RKO (cell line): ENCODE measurements around the gene RABGAP1L.

Experiments
- DNase-seq: peaks from one replicate; pipeline ENCODE4 v3.0.0-alpha.2; 2016; ENCODE audit warnings: low spot score

RABGAP1L gene

GRCh38 chr1:174712541-174712940, 553.2 kb downstream of the RABGAP1L start:
- DNase-seq, result no peak

DNA sequence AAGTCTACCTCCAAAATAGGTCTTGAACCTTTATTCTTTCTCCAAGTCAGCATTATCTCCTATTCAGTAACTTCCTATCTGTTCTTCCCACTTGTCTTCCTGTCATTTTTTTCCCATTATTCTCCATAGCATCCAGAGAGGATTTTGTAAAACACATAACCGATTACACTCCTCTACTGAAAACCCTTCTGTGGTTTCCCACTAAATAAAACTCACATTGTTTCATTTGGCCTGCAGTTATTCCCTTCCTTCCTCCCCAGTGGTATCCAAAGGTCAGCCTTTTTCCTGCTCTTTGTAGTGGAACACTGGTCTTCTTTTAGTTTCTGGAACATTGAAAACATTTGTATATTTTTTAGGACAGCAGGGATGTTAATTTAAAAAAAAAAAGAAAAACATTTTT, 554.5 kb downstream of the RABGAP1L start:
- no peak for DNase-seq

DNA sequence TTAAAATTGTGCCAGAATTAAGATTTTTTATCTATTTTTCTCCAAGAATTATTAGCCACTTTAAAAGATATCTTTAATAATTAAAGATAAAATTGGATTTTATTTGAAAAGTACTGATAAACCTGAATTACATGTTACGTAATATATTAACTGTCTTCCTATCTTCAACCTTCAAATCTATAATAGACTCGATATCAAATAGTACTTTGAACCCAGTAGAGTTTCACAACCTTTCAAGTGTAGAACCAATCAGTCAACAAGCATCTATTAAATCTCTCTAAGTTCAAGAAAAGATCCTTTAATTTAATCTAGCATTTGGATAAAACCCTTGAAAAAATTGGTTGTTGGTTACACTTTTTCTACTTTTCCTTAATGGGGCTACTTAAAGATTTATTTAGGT, 559.9 kb downstream of the RABGAP1L start:
- no peak for DNase-seq

GRCh38 chr1:174720618-174721017, 561.3 kb downstream of the RABGAP1L start:
- no peak for DNase-seq

DNA sequence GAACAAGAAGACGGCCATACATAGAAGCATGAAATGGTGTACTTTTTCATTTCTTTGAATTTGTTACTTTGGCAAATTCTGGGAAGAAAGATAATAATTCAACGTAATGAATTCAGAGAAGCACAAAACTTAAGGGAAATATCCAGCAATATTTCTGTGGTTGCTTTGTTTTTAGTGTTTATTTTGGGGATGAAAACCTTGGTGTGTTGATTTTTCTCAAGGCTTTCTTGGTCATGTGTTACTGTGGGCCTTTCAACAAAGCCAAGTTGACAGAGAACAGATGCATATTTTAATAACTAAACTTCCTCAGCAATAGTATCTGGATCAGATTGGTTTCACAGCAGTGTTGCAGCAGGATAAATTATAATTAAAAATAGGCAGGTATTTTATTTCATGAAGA, 561.9 kb downstream of the RABGAP1L start:
- DNase-seq, result no peak

GRCh38 chr1:174723816-174724215, 564.5 kb downstream of the RABGAP1L start:
- no peak for DNase-seq

- no peak for DNase-seq
These were observed 564.9 kb downstream of the RABGAP1L start for GRCh38 chr1:174724219-174724618.

DNA sequence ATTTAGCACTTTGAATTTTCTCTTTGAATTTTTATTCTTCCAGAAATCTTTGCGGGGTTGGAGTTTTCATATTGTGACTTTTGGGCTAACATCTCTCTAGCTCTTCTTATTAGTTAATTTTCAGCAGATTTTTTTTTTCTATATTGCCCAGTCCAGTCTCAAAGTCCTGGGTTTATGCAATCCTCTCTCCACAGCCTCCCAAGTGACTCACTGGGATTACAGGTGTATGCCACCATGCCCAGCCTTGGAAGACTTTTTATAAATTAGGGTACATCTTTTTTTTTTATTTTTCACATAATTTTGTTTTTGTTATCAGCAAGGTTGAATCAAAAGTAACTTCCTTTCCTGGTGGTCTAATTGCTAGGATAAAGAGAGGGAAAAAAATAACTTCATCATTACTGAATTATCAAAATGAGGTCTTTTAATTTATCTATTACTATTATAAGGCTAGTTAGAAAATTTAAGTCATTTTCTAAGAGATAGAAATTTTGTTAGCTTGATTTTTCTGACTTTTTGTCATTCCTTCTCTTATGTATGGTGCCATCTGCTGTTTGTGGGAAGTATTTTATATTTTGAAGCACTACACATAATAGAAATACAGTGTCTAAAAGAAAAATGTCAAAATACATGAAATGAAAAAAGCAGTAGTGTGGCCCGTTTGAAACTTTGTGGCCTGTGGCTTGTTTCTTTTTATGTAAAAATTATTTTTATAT, 567.0 kb downstream of the RABGAP1L start:
- peak; percentile 65 for DNase-seq

DNA sequence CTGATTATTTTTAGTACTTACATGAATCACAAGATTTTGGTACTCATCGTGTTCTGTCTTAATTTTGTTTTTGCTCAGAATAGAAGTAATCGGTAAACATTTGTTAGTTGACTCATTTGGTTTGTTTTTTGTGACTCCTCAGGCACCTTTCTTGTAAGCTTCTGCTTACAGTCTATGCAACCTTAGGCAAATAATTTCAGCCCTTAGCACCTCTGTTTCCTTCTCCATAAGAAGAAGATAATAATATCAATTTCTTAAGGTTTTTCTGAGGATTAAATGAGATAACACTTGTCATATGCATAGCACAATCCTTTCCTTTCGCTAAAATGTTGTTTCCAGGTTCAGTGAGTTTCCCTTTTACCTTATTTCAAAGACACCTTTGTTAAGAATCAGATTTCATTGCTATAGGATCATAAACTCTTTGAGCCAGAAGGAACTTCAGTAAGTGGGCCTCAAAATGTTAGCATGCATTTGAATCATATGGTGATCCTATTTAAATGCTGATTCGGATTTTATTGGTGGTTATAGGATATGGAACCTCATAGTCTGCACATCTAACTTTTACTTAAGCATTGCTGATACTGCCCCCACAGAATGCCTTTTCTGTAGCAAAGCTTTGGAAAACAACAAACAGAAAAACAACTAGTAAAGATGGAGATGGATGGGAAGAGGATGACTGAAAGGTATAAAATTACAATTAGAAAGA, 567.7 kb downstream of the RABGAP1L start:
- DNase-seq, result no peak

- DNase-seq, result no peak
These were observed 575.0 kb downstream of the RABGAP1L start for GRCh38 chr1:174734270-174734669.

DNA sequence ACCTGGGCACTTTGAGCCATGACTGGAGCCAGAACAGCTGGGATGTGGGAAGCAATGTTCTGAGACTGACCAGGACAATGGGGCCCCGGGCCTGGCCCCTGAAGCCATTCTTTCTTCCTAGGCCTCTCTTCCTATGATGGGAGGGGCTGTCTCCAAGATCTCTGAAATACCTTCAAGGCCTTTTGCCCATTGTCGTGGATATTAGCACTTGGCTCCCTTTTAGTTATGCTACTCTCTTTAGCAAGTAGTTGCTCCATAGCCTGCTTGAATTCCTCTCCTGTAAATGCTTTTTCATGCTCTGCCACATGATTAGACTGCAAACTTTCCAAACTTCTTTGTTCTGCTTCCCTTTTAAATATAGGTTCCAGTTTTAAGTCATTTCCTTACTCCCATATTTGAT, 577.5 kb downstream of the RABGAP1L start:
- DNase-seq, result no peak

- no peak for DNase-seq
These were observed 581.1 kb downstream of the RABGAP1L start for GRCh38 chr1:174740249-174740968.

GRCh38 chr1:174742805-174743653, 583.7 kb downstream of the RABGAP1L start:
- no peak for DNase-seq

GRCh38 chr1:174743654-174744561, 584.6 kb downstream of the RABGAP1L start:
- DNase-seq, result peak; percentile 71

DNA sequence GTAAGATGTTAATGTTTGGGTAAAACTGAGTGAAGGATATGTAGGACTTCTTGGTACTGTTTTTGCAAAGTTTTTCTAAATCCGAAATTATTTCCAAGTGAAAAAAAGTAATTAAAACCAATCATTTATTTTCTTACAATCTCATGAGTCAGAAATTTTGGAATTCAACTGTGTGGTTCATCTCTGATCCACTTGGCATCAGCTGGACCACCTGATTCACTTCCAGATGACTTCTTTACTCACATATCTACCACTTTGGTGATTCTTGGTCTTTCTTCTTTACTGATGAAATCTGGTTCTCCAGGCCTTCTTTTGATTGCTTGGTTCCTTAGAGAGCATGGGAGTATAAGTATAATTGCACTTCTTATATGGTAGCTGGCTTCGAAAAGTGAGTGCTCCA, 585.6 kb downstream of the RABGAP1L start:
- no peak for DNase-seq

GRCh38 chr1:174746024-174746808, 586.9 kb downstream of the RABGAP1L start:
- DNase-seq, result no peak

- DNase-seq, result no peak
These were observed 588.3 kb downstream of the RABGAP1L start for GRCh38 chr1:174747613-174748012.

GRCh38 chr1:174748586-174748985, 589.3 kb downstream of the RABGAP1L start:
- DNase-seq, result no peak

- no peak for DNase-seq
These were observed 593.8 kb downstream of the RABGAP1L start for GRCh38 chr1:174753131-174753530.

DNA sequence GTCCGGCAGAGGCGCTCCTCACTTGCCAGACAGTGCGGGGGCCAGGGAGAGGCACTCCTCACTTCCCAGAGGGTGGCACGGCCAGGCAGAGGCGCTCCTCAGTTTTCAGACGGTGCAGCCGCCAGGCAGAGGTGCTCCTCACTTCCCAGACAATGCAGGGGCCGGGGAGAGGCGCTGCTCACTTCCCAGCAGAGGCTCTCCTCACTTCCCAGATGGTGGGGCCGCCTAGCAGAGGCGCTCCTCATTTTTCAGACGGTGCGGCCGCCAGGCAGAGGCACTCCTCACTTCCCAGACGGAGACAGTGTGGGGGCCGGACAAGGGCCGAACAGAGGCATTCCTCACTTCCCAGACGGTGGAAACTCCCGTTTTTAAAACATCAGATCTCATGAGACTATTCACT, 602.0 kb downstream of the RABGAP1L start:
- no peak for DNase-seq
